Fibroblast of skin of right biceps (primary cell): ENCODE data around the gene PCDH1.
"Not testable (repeated sequence)": the region's sequence is repeated elsewhere in the genome, so short reads cannot be mapped to it uniquely, and the experiment has no call there.

Source experiments
- DNase-seq: peaks from one replicate; pipeline ENCODE4 v3.0.0-alpha.2; 2013

PCDH1 gene

DNA sequence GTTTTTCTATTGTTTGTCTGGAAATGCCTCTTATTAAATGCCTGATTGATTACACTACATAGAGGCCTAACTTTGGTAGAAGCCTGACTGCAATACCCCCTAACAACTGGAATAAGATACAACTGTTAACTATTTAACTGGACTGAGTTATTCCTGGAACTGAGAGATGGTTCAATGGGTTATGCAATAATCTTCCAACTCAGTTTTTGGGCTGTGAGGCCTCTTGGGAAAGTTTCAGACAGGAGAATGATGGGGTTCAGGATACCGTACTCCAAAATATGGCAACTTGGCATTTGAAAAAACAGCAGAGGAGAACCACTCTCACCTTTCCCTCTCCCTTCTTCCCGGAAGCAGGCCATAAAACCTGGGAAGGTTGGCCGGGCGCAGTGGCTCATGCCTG is 19.2 kb upstream of the PCDH1 start:
- no peak for DNase-seq

DNA sequence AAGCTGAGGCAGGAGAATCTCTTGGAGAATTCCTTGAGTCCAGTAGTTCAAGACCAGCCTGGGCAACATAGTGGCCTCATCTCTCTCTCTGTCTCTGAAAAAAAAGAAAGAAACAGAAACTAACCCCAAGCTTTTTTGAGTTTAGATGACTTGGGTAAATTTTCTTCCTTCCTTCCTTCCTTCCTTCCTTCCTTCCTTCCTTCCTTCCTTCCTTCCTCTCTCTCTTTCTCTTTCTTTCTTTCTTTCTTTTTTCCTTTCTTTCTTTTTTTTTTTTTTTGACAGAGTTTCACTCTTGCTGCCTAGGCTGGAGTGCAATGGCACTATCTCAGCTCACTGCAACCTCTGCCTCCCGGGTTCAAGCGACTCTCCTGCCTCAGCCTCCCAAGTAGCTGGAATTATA is 12.2 kb upstream of the PCDH1 start:
- not testable (repeated sequence) for DNase-seq

DNA sequence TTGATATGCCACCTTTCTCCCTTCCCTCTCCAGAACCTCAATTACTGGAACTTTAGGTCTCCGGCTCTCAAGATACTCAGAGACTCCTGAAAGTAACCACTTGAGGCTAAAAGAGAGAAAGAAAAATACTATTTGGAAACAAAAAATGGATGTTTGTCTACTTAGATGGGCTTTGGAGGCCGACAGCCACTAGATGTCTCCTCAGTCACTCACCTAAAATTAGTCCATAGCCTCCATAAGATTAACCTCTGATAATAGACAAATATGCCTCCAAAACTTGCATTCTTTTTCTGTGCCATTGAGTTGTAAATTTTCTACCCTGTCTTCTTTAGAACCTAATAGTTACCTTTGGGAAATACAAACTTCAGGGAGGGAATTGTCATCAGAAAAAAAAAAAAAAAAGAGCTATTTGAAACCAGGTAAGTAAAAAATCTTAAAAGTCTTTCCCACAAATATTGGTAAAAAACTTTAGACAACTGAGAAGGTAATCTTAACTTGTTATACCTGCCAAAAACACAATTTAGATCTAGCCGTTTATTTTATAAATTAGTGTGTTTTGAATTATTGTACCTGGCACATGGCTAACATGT is 11.2 kb upstream of the PCDH1 start:
- DNase-seq, result no peak

DNA sequence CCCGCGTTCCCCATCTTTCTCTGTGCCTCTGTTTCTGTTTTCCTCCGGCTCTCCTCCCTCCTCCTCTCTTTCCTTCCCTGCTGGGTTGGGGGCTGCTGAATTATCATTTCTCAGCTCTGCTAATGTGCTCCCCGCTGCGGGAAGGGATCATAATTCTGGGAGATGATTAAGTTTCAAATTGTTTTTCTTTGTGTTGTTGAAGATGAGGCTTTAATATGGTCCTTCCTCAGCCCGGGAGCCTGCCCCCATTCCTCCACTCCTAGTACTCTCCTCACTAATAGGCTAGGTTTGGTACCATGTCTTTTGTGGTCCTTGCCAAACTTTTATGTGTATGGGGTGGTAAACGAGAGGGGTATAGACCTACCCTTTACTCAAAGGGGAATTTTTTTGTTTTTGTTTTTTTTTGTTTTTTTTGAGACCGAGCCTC is 5.7 kb upstream of the PCDH1 start:
- no peak for DNase-seq

DNA sequence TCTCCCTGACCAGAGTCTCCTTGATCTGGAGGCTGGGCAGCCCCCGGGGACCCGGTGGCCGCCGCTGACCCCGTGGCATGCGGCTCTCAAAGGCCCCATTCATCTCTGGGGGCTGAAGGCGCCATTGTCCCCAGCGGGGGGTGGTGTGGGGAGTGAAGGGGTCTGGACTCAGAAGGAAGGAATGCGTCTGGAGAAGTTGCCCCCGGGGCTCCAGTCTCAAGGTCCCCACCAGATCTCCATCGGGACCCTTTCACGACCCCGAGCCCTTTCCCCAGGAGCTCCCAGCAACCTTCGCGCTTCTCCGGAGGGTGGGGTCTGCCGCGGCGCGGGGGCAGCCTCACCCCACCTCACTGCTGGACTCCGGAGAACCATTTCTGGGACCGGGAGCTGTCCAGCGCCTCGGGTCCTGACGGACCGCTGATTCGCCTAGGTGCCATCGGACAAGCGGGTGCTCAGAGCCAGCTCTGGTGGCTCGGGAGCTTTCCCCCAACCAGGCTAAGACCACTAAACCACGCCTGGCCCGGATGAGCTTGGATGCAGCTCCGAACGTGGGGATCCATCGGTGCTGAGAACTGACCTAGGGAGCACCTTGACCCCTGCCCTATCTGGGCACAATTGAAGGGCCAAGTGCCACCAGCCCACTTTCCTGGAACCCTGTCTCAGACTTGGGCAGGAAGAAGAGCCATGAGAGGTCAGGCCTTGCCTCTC is 5.1 kb upstream of the PCDH1 start:
- peak; percentile 34 for DNase-seq

DNA sequence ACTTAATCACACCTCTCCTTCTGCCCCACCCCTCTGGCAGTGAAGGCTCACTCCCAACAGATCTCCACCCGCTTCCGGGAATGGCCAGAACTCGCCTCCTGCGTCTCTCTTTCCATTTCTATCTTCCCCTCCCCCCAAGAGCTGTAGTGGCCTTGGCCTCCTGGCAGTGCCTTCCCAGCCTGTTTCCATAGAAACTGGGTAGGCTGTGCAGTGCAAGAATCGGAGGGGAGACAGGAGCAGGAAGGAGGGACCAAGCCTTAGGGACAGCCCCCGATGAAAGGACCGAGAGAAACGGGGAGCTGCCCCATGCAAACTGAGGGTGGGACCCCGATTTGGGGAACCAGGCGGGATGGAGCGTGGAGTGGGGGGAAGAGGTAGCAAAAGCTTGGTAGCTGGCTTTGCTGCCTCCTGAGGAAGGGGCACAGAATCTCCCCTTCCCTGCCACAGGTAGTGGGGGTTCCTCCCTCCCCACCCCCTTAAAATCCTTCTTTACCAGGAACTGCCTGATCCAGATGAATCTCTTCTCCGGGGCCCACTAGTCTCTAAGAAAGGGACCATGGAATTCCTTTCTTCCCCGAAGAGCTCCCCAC is 4.5 kb upstream of the PCDH1 start:
- DNase-seq, result no peak

DNA sequence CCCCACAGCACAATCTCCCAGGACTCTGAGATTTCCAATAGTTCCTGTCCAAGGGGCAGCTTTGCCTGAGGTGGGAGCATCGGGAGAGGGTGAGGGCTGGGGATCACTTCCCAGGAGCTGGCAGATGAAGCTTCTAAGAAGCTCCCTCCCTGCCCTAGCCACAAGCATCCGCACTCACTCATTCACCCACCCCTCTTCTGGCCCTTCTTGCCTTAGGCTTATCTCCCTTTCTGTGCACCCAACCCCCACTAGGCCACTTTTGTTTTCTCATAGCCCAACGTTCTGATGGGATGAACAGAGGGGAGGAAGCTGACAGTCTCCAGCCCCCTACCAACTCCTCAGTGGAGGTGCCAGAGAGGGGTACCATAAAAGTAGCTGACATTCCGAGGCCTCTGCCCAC is 3.7 kb upstream of the PCDH1 start:
- DNase-seq, result no peak

DNA sequence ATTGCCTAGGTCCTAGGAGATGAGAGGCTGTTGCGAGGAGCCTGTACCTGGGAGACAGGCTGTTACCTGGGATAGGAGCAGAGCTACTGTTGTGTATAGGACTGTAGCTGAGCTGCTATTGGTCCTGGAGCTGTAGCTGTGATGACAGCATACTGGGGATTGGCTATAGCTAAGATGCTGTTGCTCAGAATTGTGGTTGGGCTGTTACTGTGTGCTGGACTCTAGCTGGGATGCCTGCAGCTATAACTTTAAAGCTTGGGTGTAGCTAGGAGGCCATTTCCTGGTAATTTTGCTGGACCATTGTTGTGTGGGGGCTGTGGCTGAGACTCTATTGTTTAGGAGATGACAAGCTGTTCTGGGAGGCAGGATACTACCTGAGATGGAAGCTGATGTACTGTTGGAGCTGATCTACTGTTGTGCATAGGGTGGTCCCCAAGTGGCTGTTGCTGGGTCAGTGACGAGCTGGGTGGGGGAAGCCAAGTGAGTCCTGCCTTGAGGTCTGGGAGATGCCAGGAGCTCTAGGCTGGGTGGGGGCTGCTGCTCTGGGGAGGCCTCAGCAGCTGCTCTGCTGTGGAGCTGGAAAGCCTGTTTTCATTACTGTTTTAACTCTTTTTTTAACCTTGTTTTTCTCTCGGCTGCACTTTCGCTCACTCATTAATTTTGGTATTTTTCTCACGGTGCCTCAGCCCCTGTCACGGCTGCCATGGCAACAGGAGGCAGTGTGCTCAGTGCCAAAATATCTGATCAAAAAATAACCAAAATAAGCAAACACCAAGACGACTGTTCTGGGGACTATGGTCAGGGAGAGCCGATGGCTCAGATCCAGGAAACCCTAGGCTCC is 3.0 kb upstream of the PCDH1 start:
- no peak for DNase-seq

DNA sequence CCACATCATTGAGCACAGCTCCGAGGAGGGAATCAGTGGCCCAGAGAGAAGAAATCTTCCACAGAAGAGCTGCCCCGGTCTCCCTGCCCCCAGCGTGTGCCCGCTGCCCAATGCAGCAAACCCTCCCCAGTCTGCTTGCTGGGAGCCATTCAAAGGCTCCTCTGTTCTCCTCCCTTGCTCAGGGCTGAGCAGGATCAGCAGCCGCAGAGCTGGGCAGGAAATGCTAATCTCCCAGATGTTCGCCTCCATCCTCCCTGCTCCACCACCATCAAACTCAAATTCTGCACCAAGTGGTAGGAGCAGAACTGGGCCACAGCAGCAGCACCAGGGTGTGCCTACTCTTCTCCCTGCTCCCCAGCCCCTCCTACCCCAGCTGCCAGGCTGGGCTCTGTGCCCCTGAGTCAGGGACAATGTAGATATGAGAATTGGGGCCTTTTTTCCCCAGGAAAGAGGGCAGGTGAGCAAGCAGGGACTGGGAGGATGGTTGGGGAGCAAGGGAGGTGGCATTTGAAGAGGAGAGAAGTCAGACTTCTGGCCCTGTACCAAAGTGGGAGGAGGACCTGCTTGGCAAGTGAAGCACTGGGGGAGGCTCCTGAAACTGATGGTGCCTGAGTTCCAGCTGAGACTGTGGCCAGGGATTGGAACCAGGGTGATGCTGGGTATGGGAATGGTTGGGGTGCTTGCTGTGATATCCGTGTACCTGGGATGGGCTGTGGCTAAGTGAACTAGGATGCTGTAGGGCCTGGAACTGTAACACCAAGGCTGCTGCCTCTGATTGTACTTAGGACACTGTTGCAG is 1.9 kb upstream of the PCDH1 start:
- DNase-seq, result no peak

DNA sequence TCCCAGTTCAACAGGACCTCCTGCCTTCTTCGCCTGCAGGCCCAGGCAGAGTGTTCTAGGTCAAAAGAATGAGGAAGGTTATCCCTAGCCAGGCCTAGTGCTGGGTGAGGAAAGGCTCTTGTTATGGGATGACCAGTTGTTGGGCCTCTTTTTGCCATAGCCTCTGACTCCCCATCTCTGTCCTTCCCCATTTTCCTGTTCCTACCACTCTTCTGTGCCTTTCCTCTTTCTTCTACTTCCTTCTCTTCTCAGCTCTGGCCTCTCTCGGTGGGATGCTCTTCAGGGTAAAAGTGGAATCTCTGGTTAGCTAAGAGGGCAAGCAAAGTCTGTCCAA is 1.2 kb upstream of the PCDH1 start:
- DNase-seq, result no peak

DNA sequence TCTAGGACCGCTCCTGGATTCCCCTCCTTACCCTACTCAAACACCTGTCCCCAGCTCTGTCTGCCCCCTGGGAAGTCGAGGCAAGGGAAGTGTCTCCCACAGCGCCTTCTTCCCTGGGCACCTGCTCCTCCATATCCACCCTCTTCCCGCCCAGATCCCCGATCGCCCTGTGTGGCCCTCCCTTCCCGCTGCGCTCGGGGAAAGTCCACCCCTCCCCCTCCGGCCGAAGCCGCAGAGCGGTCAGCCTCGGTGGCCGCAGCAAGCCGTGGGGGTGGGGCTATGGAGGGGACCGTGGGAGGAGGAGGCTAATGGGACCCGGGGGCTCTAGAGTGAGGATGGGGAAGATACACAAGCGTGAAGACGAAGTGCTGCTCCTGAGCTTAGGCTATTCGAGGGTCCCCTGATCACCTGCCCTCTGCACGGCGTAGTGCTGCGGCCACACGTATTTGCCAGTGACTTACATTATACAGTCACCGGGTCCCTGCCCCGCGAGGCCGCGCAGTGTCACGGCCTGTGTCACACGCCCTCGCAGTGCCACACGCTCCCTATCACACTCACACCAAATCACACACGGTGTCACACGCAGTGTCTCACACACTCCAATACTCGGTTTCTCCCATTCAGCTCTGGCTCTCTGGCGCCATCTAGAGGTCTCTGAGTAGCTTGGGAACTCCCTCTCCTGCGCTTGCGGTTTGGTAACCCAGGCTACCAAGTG is 658 bp upstream of the PCDH1 start:
- DNase-seq, result peak; percentile 82

DNA sequence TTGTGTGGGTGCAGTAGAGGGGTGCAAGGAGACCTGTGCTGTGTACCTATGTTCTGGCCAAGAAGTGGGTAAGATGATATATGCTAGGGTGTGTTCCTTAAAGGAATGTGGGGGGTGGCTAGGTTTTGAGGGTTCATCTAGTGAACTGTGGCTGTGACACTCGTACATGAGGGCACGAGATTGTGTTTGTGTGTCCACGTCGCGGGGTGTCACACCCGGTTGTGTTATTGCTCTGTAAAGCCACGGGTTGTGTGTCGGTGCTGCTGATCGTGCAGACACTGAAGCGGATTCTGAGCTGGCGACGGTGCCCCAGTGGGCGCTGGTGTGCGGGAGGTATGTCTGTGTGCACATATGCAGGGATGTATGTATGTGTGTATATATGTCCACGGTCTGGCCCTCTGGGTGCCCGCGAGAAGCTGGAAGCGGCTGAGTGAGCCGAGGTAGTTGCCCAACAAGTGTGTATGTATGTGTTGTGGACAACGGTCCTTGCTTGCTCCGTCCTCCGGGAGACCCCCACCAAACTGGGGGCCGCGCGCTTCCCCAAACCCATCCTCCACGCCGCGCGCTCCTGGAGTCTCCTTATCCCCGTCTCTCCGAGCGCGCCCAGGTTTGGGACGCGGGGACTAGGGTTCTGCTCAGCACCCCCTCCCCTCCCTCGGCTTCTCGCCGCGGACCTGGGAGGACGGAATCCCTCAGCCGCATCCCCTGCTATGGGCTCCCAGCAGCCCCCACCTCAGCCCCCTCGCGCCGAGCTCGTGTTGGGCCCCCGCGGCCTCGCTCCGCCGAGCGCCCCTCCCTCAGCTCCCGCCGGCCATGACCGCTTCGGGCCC is 639 bp downstream of the PCDH1 start:
- DNase-seq, result no peak

DNA sequence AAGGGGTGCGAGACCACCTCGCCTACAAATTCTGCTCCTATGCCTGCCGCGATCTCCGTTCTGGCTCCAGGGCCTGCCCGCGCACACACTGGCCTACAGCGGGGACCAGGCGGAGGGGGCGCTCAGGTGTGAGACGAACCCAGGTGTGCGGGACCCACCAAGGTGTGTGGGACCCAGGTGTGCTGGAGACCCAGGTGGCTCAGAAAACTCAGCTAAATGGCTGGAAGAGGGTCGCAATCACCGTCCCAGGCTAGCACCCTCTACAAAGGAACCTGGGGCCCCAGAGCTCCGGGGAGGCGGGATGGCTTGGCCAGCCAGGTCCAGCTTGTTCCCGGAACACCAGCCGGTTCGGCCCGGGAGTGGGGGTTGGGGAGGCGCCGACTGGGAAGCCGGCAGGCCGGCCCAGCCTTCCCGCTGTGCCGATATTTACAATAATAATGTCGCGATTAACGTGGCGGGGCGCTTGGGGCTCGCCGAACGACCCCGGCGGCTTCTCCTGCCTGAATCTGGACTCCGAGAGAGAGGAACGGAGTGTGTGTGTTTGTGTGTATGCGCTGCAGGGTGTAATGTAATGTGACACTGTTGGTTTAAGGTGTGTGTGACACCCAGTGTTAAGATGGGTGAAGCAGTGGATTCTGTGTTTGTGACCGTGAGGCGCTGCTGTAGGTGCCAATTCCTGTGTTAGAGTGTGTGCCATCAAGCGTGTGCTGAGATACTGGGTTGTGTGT is 1.4 kb downstream of the PCDH1 start:
- DNase-seq, result no peak

DNA sequence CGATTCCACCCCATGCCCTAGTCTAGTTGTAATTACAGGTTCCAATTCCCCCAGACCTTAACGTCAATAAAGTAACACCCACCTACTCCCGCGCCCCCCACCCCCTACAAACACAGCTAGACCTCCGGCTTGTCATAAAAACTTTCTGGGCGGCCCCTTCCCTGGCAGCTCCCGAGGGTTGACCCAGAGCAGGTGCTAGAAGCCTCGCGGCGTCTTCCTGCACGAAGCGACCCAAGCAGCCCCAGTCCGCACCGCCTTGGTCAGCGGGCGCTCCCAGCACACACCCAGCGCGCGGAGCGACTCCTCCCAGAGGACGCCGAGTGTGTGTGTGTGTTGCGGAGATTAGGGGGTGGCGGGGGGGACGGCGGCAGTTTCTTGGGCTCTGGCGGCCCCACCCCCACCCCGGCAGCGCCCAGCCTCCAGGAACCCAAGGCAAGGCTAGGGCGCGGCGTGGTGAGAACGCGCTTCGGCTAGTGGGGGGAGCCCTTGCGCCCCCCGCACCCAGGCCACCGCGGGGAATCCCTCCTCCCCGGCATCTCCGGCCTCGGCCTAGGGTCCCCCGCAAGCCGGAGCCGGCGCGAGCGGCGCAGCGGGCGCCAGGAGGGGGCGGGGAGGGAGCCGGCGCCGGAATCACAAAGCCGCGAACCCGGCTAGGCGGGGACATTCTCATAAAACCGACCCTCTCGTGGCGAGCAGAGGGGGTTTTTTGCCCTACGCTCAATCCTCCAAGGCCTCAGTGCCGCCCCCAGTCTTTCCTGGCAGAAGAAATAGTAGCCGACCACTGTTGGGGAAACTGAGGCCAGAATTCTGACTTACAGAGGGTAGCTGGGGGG is 2.2 kb downstream of the PCDH1 start:
- DNase-seq, result no peak

DNA sequence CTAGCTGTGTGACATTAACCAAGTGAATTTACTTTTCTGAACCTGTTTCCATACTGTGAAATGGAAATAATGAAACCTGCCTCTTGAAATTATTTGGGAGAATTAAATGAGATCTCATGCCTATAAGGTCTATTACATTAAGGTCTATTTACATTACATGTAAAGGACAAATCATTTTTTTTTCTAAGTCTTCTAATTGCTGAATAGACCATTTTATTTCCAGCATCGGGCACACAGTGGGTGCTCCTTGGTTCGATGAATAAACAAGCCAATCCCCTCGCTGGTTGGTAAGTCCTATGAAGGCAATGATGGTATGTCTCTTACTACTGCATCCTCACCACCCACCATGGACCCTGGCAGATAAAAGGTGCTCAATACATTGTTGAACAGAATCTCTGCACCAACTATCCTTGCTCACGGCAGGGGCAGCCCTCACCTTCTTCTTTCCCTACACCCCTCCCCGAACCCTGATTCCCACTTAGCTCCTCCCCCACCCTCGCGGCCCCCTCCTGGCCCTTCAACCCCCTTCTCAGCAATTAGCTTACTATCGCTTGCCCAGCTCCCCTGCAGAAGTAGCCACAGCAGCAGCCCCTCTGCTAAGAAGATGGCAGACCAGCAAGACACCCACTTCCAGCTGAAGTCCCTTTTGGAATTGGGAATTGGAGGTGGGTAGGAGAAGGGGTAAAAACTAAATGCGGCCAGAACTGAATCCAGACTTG is 3.0 kb downstream of the PCDH1 start:
- no peak for DNase-seq

DNA sequence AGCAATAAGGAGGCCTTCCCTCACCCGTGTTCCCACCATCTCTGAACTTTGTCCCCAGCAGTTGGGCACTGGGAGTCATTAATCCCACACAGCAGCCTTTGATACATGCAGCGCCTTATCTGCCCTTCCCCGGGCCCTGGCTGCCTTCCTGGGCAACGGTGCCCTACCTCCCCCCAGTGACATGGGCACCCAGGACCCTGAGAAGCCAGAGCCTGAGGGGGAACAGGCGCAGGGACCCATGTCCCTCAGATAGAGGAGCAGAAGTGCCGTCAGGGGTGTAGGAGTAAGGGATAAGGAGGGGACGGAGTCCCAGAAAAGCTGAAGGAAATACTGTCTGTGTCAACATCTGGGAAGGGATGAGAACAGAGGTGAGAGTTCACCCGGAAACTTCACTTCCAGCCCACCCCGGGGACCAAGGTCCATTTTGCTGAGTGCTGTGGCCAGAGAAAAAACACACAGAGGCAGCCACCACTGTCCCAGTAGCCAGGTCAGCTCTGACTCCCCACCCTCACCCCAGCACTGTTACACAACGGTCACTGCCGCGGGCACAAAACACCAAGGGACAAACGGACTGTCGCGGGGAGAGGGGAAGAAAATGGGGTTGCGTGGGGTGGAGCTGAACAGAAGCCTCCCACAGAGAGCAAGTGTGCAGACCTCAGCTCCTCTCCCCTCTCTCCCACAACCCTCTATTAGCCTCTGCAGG is 3.8 kb downstream of the PCDH1 start:
- DNase-seq, result no peak

DNA sequence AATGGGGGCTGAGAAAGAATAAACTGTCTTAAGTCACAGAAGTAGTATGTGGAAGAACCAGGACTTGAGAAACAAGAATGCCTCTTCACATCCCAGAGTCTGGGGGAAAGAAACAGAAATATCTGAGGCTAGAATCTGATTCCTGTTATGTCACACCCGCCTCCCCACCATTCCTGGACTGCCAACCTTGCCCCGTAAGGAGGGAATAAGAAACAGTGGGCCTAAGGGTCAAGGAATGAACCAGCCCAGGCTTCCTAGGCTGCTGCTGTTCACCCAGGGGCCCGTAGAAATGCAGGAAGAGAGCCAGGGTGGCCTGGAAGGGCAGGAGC is 4.3 kb downstream of the PCDH1 start:
- no peak for DNase-seq
